Activated gamma-delta T cell treated with Interleukin-2 at 50 U/mL for 16 hours (primary cell): ENCODE data around the gene FSCN2.
"Not testable (repeated sequence)": the region's sequence is repeated elsewhere in the genome, so short reads cannot be mapped to it uniquely, and the experiment has no call there.

ENCODE experiments used
- DNase-seq: peaks from one replicate; pipeline ENCODE4 v3.0.0-alpha.2; 2020

FSCN2 gene

DNA sequence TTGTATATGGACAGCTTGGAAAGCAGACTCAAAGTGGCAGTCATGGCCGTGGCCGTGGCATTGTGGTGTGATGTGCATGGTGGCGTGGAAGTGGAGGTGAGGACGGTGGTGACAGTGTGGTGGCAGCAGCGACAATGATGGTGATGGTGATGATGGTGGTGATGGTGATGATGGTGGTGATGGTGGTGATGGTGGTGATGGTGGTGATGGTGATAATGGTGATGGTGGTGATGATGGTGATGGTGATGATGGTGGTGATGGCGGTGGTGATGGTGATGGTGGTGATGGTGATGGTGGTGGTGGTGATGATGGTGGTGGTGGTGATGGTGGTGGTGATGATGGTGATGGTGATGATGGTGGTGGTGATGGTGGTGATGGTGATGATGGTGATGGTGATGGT, 2.8 kb downstream of the FSCN2 start:
- DNase-seq = not testable (repeated sequence)

DNA sequence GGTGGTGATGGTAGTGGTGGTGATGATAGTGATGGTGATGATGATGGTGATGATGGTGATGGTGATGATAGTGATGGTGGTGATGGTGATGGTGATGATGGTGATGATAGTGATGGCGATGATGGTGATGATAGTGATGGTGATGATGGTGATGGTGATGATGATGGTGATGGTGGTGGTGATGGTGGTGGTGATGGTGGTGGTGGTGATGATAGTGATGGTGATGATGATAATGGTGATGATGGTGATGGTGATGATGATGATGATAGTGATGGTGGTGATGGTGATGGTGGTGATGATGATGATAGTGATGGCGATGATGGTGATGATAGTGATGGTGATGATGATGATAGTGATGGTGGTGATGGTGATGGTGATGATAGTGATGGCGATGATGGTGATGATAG, 3.8 kb downstream of the FSCN2 start:
- not testable (repeated sequence) for DNase-seq

DNA sequence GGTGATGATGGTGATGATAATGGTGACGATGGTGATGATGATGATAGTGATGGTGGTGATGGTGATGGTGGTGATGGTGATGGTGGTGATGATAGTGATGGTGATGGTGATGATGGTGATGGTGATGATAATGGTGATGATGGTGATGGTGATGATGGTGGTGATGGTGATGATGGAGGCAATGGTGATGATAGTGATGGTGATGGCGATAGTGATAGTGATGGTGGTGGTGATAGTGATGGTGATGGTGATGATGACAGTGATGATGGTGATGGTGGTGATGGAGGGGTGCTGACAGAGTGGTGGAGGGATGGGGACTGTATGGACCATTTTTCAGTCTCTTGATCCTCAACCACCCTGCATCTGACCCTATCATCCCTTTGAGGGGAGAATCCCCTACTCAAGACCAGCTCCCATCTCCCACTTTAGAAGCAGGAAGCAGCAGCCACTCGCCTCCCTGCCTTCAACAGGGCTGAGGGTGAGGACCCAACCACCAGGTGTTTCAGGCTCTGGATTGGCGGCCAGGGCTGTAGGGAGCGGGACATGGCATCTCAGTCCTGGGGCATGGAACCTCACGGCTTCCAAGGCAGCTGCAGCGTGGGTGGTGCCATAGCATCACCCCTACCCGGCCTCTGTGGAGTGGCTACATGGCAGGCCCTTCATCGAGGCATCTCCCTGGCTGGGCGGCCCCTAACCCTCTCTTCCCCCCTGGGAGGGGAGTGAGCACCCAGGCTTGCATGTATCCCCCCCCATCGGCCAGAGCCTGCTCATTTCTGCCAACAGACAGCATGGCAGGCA, 4.5 kb downstream of the FSCN2 start:
- DNase-seq = no peak

- DNase-seq = no peak
Measured at GRCh38 chr17:81533339-81534141, 5.4 kb downstream of the FSCN2 start.

GRCh38 chr17:81534157-81535006, 6.2 kb downstream of the FSCN2 start:
- no peak for DNase-seq

DNA sequence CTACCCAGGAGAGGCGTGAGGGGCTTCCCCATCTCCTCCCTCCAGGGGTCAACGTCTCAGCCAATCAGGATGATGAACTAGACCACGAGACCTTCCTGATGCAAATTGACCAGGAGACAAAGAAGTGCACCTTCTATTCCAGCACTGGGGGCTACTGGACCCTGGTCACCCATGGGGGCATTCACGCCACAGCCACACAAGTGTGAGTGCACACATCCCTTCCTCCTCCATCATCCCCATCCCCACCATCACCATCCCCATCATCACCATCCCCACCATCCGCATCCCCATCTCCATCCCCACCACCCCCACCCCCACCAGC, 6.8 kb downstream of the FSCN2 start:
- no peak for DNase-seq

DNA sequence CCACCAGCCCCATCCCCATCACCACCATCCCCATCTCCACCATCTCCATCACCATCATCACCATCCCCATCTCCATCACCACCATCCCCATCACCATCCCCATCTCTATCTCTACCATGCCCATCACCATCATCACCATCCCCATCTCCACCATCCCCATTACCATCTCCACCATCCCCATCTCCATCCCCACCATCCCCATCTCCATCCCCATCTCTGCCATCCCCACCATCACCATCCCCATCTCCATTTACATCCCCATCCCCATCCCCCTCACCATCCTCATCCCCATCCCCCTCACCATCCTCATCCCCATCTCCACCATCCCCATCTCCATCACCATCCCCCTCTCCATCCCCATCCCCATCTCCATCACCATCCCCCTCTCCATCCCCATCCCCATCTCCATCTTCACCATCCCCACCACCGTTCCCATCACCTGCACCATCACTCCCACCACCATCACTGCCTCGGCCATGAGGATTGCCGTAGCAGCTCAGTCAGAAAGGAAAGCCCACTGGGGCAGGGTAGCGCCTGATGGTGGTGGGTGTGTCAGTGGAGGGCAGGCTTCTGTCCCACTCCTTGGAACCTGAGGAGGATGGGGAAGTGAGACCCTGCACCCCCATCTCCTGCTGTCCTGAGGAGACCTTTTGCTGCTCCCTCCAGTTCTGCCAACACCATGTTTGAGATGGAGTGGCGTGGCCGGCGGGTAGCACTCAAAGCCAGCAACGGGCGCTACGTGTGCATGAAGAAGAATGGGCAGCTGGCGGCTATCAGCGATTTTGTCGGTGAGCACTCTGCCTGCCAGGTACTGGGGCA, 7.5 kb downstream of the FSCN2 start:
- DNase-seq = no peak

DNA sequence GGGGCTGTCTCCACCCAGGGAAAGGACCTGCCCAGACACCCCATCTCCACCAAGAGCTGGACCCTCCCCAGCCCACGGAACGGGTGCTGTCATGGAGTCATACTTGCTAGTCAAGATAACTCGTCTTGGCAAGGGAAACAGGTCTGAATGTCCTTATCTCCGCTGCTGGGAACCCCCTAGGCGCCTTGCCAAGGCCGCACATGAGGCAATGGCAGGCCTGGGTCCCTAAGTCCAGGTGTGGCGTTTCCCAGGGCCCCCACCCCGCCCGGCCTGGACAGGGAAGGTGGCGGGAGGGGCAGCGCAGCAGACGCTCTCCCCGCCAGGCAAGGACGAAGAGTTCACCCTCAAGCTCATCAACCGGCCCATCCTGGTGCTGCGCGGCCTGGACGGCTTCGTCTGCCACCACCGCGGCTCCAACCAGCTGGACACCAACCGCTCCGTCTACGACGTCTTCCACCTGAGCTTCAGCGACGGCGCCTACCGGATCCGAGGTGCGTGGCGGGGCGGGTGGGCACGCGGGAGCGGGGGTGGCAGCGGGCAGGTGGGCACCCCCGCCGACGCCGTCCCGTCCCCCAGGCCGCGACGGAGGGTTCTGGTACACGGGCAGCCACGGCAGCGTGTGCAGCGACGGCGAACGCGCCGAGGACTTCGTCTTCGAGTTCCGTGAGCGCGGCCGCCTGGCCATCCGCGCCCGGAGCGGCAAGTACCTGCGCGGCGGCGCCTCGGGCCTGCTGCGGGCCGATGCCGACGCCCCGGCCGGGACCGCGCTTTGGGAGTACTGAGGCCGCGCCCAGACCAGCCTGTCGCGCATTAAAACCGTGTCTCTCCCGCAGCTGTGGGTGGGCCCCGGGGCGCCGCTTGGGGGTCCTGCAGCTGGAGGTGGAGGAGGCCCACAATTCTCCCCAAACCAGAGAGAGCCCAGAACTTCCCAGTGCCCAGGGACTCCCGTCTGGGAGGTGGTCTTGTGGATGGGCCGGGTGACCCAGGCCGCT, 8.4 kb downstream of the FSCN2 start:
- DNase-seq = no peak

- DNase-seq = no peak
Measured at GRCh38 chr17:81537343-81537855, 9.2 kb downstream of the FSCN2 start.

DNA sequence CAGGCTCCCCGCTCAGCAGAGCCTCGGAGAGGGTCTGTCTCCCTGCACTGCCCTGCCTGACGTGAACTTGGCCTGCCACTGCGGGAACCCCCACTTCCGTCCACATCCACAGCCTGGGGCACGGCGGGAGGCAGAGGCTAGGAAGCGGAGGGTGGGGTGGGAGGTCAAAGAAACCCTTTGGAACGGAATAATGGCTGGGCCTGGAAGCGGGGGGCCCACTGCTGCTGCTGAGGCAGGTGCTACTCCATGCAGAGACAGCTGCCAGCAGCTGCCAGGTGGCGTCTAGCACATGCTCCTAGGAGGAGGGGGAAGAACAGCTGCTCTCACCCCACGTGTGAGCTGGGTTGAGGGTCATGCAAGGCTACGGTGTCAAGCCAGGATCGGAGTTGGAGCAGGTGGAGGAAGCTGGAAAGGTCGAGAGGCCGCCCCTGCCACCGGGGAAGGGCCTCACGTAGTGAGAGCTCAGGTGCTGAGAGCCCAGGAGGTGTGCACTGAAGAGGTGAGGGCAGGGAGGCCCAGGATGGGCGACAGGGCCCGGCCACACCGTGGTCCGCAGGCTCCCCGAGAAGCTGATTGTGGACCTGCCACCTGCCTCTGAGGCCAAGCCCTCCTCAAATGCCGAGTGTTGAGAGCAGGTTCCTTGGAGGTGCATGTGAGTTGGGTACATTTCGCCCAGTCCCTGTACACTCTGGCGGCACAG, 9.8 kb downstream of the FSCN2 start:
- no peak for DNase-seq

DNA sequence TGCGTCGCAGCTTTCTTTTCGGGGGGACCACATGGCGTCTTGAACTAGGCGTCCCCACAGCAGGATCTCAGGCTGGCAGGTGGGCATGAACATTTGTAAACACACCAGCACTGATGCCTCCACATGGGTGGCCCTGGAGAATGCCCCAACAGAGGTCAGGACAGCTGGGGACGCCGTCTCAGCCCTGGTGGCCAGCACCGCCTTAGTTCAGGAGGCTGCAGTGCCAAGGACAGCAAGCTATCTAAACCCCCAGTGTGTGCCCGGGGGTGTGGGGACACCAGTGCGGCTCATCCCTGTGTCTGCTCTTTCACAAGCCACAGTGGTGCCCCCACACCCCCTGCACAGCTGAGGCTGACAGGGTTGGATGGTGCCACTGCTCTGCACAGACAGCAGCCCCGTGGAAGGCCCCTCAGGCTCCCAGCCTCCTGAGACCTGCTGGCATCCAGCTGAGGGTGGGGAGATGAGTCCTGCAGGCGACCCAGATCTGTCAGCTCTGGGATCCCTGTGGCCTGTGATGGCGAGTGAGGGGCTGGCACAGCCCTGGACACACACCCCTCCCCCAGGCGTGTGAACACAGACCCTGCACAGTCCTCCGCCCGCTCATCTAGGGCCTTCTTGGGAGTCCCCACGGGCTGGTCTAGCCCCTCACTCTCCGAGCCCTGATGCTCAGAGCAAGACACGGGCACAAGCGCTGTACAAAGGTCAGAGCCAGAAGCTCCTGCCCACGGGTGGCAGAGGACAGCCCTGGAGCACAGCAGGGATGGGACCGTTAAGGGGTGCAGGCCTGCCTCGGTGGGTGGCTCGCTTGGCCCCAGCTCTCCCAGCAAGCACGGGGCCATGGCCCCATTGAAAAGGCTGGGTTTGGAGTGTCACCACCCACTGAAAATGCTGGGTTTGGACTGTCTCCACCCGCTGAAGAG, 10.7 kb downstream of the FSCN2 start:
- DNase-seq = no peak

- no peak for DNase-seq
Measured at GRCh38 chr17:81539571-81539900, 11.4 kb downstream of the FSCN2 start.

- no peak for DNase-seq
Measured at GRCh38 chr17:81539961-81540675, 11.9 kb downstream of the FSCN2 start.

DNA sequence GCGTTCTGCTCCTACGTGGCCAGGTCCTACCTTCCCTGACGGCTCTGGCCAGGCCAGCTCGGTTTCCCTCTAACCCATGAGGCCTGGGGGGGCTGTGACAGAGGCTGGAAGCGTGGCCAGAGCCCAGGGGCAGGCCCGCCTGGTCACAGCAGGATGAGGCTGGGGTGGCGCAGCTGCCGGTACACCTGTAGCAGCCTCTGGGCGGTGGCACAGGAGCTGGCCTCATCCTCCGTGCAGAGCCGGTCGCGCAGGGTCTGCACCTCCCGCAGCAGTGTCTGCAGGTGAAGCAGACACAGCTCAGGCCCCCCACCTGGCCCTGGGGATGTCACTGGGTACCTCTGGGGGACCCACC, 12.5 kb downstream of the FSCN2 start:
- DNase-seq = no peak

GRCh38 chr17:81541123-81541522, 12.9 kb downstream of the FSCN2 start:
- DNase-seq = no peak

DNA sequence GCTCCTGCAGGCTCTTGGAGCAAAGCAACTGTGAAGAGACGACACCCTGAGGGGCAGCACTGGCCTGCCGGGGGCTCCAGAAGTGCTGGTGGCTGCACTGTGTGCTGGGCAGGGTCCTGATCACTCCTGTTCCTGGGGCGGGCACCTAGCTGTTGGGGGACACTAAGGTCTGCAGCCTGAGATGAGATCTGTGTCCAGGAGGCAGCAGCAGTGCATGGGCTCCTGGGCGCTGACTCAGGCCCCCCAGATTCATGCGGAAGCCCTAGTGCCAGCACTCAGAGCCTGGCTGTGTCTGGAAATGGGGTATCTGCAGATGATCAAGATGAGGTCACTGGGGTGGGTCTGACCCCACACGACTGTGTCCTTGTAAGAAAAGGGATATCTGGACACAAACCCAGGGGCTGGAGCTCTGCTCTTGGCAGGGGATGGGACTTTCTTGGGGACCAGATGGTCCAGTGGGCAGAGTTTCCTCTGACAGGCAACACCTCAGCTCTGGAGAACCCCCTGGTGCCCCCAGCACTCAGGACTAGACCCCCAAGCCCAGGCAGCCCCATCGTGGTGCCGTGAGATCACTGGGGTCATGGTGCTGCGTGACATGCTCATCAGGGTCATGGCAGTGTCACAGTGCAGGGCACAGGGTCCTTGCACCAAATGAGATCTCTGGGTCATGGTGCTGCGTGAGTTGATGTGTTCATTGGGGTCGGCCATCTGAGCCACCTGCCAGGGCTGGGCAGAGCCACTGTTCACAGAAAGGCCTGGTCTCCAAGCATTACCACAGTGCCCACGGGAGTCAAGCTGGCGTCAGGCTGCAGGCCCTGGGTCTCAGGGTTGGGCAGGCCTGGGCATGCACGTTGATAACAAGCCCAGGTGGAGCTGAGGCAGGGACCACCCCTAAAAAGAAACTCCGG, 14.5 kb downstream of the FSCN2 start:
- no peak for DNase-seq

GRCh38 chr17:81543339-81543675, 15.1 kb downstream of the FSCN2 start:
- DNase-seq = no peak

GRCh38 chr17:81543756-81544155, 15.6 kb downstream of the FSCN2 start:
- no peak for DNase-seq
